Breast epithelium (tissue), 3 donors: ENCODE results near the gene FBLN2.

Experiments used
- POLR2AphosphoS5 ChIP-seq, 3 donors: sonication (generic); formaldehyde crosslinking; IDR thresholded peaks; one replicate each; pipeline ENCODE4 v1.6.1; 2017; ENCODE audit warnings: antibody characterized with exemption in 3 of 3
- TF ChIP-seq, protein P1 (sequence below), 3 donors: fragments of 450-650 bp; IDR thresholded peaks; one replicate each; pipeline ENCODE4 v1.5.1; 2016 to 2017; ENCODE audit warnings: antibody characterized with exemption in 3 of 3, mild to moderate bottlenecking in 3 of 3, moderate library complexity in 3 of 3

DNA sequence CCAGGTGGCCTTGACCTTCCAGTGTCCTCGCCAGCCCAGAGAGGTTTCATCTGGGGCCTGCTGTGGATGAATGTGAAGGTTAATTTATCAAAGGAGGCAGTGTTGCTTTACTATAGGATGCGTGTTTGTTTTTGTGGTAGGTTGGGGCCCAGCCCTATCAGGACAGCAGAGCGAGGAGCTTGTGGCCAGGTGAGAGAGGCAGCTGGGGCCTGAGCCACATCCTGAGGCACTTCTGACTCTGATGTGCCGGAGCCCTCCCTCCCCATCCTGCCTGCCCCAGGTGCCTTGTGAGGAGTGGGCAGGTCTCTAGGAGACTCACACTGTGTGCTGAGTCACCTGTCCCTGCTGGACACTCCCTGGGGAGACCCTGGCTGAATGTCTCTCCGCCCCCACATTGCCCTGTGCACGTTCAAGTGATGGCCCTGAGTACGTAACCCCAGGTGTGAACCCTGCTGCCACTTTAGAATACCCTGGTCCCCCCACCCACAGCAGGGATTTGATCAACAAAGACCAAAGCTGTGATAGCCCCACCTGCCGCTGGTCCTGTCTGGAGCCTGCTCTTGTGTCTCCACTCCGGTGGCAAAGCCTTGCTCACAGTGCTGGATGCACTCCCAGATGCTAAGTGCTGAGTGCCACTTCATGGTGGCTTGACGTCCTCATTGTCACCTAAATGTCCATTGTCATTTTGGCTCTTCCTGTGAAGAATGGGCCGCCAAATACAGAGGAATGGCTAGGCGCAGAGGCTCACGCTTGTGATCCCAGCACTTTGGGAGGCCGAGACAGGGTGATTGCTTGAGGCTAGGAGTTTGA, 16.0 kb downstream of the FBLN2 start:
- TF ChIP-seq, protein P1, sequence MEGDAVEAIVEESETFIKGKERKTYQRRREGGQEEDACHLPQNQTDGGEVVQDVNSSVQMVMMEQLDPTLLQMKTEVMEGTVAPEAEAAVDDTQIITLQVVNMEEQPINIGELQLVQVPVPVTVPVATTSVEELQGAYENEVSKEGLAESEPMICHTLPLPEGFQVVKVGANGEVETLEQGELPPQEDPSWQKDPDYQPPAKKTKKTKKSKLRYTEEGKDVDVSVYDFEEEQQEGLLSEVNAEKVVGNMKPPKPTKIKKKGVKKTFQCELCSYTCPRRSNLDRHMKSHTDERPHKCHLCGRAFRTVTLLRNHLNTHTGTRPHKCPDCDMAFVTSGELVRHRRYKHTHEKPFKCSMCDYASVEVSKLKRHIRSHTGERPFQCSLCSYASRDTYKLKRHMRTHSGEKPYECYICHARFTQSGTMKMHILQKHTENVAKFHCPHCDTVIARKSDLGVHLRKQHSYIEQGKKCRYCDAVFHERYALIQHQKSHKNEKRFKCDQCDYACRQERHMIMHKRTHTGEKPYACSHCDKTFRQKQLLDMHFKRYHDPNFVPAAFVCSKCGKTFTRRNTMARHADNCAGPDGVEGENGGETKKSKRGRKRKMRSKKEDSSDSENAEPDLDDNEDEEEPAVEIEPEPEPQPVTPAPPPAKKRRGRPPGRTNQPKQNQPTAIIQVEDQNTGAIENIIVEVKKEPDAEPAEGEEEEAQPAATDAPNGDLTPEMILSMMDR (IDR thresholded peaks at IDR 0.05) = no peak
- TF ChIP-seq POLR2AphosphoS5 (IDR thresholded peaks at IDR 0.05) = no peak
